ENCODE data around the gene CCDC167. TPM values are rescaled to one million over a fixed set of nuclear protein-coding genes. Genes with fewer than 3 reads are reported as not detected.

The CCDC167 gene
- polyA plus RNA-seq, 1 donor from 2014 or later: 207 TPM

DNA sequence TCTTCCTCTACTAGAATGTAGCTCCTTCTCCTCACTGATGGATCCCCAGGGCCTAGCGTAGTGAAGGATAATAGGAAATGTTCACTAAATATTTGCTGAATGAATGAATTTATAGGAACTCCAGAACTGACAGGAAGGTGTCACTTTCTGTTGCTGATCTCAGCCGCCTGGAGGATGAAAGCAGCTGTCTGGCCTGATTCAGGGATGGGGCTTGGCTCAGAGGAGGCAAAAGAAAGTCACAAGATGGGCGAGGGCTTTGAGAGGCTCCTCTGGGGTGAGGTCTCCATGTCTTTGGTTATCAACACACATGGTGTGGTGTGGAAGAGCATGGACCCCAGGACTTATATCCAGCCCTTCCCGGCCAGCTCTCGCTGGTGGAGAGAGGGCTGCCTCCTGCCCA, 11.5 kb upstream of the CCDC167 start:
- Histone ChIP-seq H3K9me2 (ENCODE audit: insufficient read depth, low read length) (no peaks in the 10 kb centered on the region), H3K79me2 (replicated peaks; ENCODE audit: insufficient read depth, low read length) (no peaks in the 10 kb centered on the region), H3K9ac (ENCODE audit: low read length) (no peak overlapping the region), H3F3A (ENCODE audit: insufficient read depth, low read length, poor library complexity, severe bottlenecking) (no peaks in the 10 kb centered on the region), H3K4me3 (ENCODE audit: low read length) (no peak overlapping the region), H3K27me3 (ENCODE audit: insufficient read depth, low read depth, low read length) (no peaks in the 10 kb centered on the region), H3K27ac (ENCODE audit: low read length) (no peak overlapping the region), H3K4me2 (ENCODE audit: low read length) (no peak overlapping the region), H4K20me1 (ENCODE audit: insufficient read depth) (no peaks in the 10 kb centered on the region), H3K9me3 (ENCODE audit: low read length) (no peaks in the 10 kb centered on the region), H3K36me3 (ENCODE audit: insufficient read depth, low read length) (no peaks in the 10 kb centered on the region), H2AFZ (ENCODE audit: low read depth, low read length) (no peak overlapping the region)
- TF ChIP-seq, protein P1, sequence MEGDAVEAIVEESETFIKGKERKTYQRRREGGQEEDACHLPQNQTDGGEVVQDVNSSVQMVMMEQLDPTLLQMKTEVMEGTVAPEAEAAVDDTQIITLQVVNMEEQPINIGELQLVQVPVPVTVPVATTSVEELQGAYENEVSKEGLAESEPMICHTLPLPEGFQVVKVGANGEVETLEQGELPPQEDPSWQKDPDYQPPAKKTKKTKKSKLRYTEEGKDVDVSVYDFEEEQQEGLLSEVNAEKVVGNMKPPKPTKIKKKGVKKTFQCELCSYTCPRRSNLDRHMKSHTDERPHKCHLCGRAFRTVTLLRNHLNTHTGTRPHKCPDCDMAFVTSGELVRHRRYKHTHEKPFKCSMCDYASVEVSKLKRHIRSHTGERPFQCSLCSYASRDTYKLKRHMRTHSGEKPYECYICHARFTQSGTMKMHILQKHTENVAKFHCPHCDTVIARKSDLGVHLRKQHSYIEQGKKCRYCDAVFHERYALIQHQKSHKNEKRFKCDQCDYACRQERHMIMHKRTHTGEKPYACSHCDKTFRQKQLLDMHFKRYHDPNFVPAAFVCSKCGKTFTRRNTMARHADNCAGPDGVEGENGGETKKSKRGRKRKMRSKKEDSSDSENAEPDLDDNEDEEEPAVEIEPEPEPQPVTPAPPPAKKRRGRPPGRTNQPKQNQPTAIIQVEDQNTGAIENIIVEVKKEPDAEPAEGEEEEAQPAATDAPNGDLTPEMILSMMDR (IDR thresholded peaks at IDR 0.05; ENCODE audit: poor library complexity, severe bottlenecking): no peak
- TF ChIP-seq EP300 (conservative IDR thresholded peaks at IDR 0.05; ENCODE audit: poor library complexity, severe bottlenecking) (no peak), MXI1 (conservative IDR thresholded peaks at IDR 0.05; ENCODE audit: poor library complexity, severe bottlenecking) (no peak), POLR2AphosphoS5 (IDR thresholded peaks at IDR 0.05) (no peak), EZH2 (IDR thresholded peaks at IDR 0.05; ENCODE audit: borderline replicate concordance, insufficient read depth, low read length, poor library complexity, severe bottlenecking) (no peak), RAD21 (conservative IDR thresholded peaks at IDR 0.05) (no peak), TAF1 (IDR thresholded peaks at IDR 0.05; ENCODE audit: low read depth) (no peak), SMC3 (conservative IDR thresholded peaks at IDR 0.05; ENCODE audit: poor library complexity) (no peak)
- TF ChIP-seq, protein P2, sequence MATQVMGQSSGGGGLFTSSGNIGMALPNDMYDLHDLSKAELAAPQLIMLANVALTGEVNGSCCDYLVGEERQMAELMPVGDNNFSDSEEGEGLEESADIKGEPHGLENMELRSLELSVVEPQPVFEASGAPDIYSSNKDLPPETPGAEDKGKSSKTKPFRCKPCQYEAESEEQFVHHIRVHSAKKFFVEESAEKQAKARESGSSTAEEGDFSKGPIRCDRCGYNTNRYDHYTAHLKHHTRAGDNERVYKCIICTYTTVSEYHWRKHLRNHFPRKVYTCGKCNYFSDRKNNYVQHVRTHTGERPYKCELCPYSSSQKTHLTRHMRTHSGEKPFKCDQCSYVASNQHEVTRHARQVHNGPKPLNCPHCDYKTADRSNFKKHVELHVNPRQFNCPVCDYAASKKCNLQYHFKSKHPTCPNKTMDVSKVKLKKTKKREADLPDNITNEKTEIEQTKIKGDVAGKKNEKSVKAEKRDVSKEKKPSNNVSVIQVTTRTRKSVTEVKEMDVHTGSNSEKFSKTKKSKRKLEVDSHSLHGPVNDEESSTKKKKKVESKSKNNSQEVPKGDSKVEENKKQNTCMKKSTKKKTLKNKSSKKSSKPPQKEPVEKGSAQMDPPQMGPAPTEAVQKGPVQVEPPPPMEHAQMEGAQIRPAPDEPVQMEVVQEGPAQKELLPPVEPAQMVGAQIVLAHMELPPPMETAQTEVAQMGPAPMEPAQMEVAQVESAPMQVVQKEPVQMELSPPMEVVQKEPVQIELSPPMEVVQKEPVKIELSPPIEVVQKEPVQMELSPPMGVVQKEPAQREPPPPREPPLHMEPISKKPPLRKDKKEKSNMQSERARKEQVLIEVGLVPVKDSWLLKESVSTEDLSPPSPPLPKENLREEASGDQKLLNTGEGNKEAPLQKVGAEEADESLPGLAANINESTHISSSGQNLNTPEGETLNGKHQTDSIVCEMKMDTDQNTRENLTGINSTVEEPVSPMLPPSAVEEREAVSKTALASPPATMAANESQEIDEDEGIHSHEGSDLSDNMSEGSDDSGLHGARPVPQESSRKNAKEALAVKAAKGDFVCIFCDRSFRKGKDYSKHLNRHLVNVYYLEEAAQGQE (IDR thresholded peaks at IDR 0.05; ENCODE audit: borderline replicate concordance): no peak

DNA sequence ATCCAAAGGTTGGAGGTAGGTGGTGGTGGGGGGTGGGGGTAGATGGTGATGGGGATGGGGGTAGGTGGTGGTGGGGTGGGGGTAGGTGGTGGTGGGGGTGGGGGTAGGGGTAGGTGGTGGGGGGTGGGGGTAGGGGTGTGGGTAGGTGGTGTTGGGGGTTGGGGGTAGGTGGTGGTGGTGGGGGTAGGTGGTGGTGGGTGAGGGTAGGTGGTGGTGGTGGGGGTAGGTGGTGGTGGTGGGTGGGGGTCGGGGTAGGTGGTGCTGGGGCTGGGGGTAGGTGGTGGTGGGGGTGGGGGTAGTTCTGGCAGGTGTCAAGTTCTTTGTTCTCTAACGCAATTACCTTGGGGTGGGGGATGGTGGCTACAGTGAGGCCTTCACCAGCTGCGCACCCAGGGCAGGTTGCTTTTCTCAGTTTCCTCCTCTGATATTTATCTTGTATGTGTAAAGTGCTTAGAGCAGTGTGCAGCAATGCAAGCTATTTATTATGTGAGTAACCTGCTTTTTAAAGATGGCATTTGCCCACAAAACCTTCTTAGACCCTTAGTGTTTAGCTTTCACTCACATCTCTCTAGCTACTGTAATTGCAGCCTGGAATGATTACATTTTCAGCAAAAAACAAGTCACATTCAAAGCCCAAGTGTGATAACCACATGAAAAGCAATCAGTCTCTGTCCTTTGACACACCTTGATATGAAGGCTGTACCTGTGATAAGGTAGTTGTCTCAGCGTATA, 8.2 kb upstream of the CCDC167 start:
- H2AFZ ChIP-seq (ENCODE audit: low read depth, low read length): no peak overlapping the region
- H4K20me1 ChIP-seq (ENCODE audit: insufficient read depth): no peaks in the 10 kb centered on the region
- H3K9me3 ChIP-seq (ENCODE audit: low read length): no peaks in the 10 kb centered on the region
- TF ChIP-seq EP300 (conservative IDR thresholded peaks at IDR 0.05; ENCODE audit: poor library complexity, severe bottlenecking) (peak; percentile 12), RAD21 (conservative IDR thresholded peaks at IDR 0.05) (no peak)
- no peak overlapping the region for H3K4me3 ChIP-seq (ENCODE audit: low read length)
- H3K9ac ChIP-seq (ENCODE audit: low read length): no peak overlapping the region
- H3K79me2 ChIP-seq (replicated peaks; ENCODE audit: insufficient read depth, low read length): no peaks in the 10 kb centered on the region
- no peaks in the 10 kb centered on the region for H3K36me3 ChIP-seq (ENCODE audit: insufficient read depth, low read length)
- no peak overlapping the region for H3K27ac ChIP-seq (ENCODE audit: low read length)
- no peaks in the 10 kb centered on the region for H3K9me2 ChIP-seq (ENCODE audit: insufficient read depth, low read length)
- H3K27me3 ChIP-seq (ENCODE audit: insufficient read depth, low read depth, low read length): no peaks in the 10 kb centered on the region
- no peaks in the 10 kb centered on the region for H3F3A ChIP-seq (ENCODE audit: insufficient read depth, low read length, poor library complexity, severe bottlenecking)
- no peak overlapping the region for H3K4me2 ChIP-seq (ENCODE audit: low read length)

Measured in neural cell (in vitro differentiated cells).